Esophagus muscularis mucosa (tissue), 4 donors: ENCODE data around the gene MGAT2. TPM values are rescaled to one million over a fixed set of nuclear protein-coding genes. Genes with fewer than 3 reads are reported as not detected.
A peak's percentile ranks its signal among the peaks of the same experiment; 100 is the strongest.
"Not testable (repeated sequence)": the region's sequence is repeated elsewhere in the genome, so short reads cannot be mapped to it uniquely, and the experiment has no call there.

Experiments
- DNase-seq: peaks from one replicate; pipeline ENCODE4 v3.0.0-alpha.2; 2017; ENCODE audit errors: extremely low spot score
- H3K27ac ChIP-seq, 4 donors: fragments of 200-600 bp; sonication (generic); replicated peaks in 1 of 4; 1 replicate in 3 of 4; 2 replicates in 1 of 4; pipeline ENCODE4 v1.5.1; 2016 to 2019; ENCODE audit warnings: mild to moderate bottlenecking in 1 of 4
- H3K27me3 ChIP-seq, 4 donors: fragments of 200-600 bp; sonication (generic); one replicate each; pipeline versions ENCODE4 v1.5.1 to v1.6.0; 2016 to 2019
- H3K36me3 ChIP-seq, 4 donors: fragments of 200-600 bp; sonication (generic); one replicate each; pipeline ENCODE4 v1.5.1; 2016 to 2019
- H3K4me1 ChIP-seq, 4 donors: fragments of 200-600 bp; sonication (generic); one replicate each; pipeline ENCODE4 v1.5.1; 2016 to 2019
- H3K4me3 ChIP-seq, 4 donors: fragments of 200-600 bp; sonication (generic); 1 replicate in 2 of 4; 2 replicates in 2 of 4; pipeline ENCODE4 v1.5.1; 2016 to 2019; ENCODE audit warnings: mild to moderate bottlenecking in 4 of 4, moderate library complexity in 1 of 4
- H3K9me3 ChIP-seq, 4 donors: fragments of 200-600 bp; sonication (generic); 1 replicate in 3 of 4; 2 replicates in 1 of 4; pipeline ENCODE4 v1.5.1; 2016 to 2019
- EP300 ChIP-seq: sonication (generic); formaldehyde crosslinking; IDR thresholded peaks from one replicate; pipeline ENCODE4 v1.6.1; 2017; ENCODE audit warnings: antibody characterized with exemption
- POLR2A ChIP-seq: fragments of 450-650 bp; IDR thresholded peaks from one replicate; pipeline ENCODE4 v1.6.1; 2017; ENCODE audit warnings: antibody characterized with exemption, moderate library complexity, mild to moderate bottlenecking, low read depth
- POLR2AphosphoS5 ChIP-seq, 2 donors: sonication (generic); formaldehyde crosslinking; IDR thresholded peaks; one replicate each; pipeline ENCODE4 v1.6.1; 2017; ENCODE audit warnings: antibody characterized with exemption in 2 of 2
- WGBS: methylation state at CpG from one replicate; pipeline ENCODE4 v1.1.5; 2018; 5-methylcytosine and 5-hydroxymethylcytosine counted together
- intact Hi-C: fragments of 100-400 bp; cut with DNase I; formaldehyde crosslinking; loops from one replicate; pipeline ENCODE4 v1.15.1; 2023
- total RNA-seq, 4 donors: library from RNA; depleted of rRNA; stranded (reverse); fragments of >200 nt; gene quantifications; one replicate each; pipeline versions ENCODE4 v1.1.0 to v1.2.1, GENCODE V29; 2016
- TF ChIP-seq, protein P1 (sequence below), 3 experiments: fragments of 200-600 bp in 2 of 3; fragments of 450-650 bp in 1 of 3; sonication (generic) in 2 of 3; IDR thresholded peaks; one replicate each; pipeline ENCODE4 v1.5.1; 2017 to 2019; ENCODE audit warnings: antibody characterized with exemption in 3 of 3, mild to moderate bottlenecking in 2 of 3, moderate library complexity in 1 of 3

The MGAT2 gene
- total RNA-seq, 4 donors from 2014 or later = 20.3 to 29.5 (median 24.1) TPM

DNA sequence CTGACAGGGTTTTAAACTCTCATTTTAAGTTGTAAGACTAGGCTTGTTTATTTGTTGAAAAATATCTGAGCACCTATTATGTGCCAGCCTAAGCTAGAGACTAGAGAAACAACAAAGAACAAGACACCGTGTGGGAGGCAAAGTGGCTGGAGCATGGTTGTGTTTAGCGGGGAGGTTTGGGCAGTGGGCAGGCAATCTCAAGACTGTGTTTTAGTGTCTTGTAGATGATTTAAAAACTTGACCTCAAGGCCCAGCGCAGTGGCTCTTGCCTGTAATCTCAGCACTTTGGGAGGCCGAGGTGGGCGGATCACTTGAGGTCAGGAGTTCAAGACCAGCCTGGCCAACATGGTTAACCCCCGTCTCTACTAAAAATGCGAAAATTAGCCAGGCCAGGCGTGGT lies 7.9 kb upstream of the MGAT2 start:
- Histone ChIP-seq H3K27me3 (no peaks in the 10 kb centered on the region), H3K4me1 (no peaks in the 10 kb centered on the region), H3K4me3 (no peak overlapping the region), H3K36me3 (peaks cover 0 to 10% (median 6%) of the 10 kb centered on the region in 4 donors), H3K27ac (no peak overlapping the region), H3K9me3 (no peaks in the 10 kb centered on the region)
- no peak for DNase-seq
- TF ChIP-seq EP300 = no peak
- TF ChIP-seq, protein P1, sequence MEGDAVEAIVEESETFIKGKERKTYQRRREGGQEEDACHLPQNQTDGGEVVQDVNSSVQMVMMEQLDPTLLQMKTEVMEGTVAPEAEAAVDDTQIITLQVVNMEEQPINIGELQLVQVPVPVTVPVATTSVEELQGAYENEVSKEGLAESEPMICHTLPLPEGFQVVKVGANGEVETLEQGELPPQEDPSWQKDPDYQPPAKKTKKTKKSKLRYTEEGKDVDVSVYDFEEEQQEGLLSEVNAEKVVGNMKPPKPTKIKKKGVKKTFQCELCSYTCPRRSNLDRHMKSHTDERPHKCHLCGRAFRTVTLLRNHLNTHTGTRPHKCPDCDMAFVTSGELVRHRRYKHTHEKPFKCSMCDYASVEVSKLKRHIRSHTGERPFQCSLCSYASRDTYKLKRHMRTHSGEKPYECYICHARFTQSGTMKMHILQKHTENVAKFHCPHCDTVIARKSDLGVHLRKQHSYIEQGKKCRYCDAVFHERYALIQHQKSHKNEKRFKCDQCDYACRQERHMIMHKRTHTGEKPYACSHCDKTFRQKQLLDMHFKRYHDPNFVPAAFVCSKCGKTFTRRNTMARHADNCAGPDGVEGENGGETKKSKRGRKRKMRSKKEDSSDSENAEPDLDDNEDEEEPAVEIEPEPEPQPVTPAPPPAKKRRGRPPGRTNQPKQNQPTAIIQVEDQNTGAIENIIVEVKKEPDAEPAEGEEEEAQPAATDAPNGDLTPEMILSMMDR (IDR thresholded peaks at IDR 0.05) = no peak
- no peak for TF ChIP-seq POLR2AphosphoS5 (IDR thresholded peaks at IDR 0.05)
- no peak for TF ChIP-seq POLR2A
- WGBS = 90% methylated on average over 8 of the region's 8 CpGs
- intact Hi-C loops = no loop called here

DNA sequence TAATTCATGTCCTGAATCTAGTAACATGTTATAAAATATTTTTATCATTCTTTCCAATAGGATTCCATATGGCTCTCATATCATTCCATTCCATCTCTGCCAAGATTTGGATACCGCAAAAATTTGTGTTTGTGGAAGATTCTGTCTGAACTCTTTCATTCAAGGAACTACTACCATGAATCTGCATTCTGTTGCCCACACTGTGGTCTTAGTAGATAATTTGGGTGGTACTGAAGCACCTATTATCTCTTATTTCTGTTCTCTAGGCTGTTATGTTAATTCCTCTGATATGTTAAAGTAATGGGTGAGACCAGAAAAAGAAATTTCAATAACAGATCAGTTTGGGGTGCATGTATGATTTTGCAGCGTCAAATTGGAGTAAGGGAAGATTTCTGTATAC lies 6.4 kb upstream of the MGAT2 start:
- no peak for DNase-seq
- H3K4me3 ChIP-seq = no peak overlapping the region
- H3K4me1 ChIP-seq = peaks cover 4 to 10% (median 6%) of the 10 kb centered on the region in 4 donors
- TF ChIP-seq EP300 (no peak), POLR2A (no peak), POLR2AphosphoS5 (IDR thresholded peaks at IDR 0.05) (no peak)
- TF ChIP-seq, protein P1 (IDR thresholded peaks at IDR 0.05) = no peak
- intact Hi-C loops = no loop called here
- H3K27ac ChIP-seq = no peak overlapping the region
- no peaks in the 10 kb centered on the region for H3K9me3 ChIP-seq
- 98% methylated on average over 2 of the region's 2 CpGs for WGBS
- H3K27me3 ChIP-seq = no peaks in the 10 kb centered on the region
- peaks cover 0 to 23% (median 16%) of the 10 kb centered on the region in 4 donors for H3K36me3 ChIP-seq

DNA sequence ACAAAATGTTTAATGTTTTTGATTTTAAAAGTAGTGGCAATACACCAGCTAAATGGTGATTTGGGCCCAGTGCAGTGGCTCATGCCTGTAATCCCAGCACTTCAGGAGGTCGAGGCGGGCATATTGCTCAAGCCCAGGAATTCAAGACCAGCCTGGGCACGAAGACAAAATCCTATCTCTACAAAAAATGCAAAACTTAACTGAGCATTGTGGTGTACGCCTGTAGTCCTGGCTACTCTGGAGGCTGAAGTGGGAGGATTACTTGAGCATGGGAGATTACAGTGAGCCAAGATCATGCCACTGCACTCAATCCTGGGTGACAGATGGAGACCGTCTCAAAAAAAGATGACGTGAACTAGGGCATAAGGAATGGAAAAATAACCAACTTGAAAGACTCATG lies 4.8 kb upstream of the MGAT2 start:
- no peak for DNase-seq
- no peak overlapping the region for H3K27ac ChIP-seq
- peaks cover 0 to 23% (median 16%) of the 10 kb centered on the region in 4 donors for H3K36me3 ChIP-seq
- H3K9me3 ChIP-seq = no peaks in the 10 kb centered on the region
- peaks cover 9 to 17% (median 13%) of the 10 kb centered on the region in 4 donors for H3K4me1 ChIP-seq
- H3K27me3 ChIP-seq = no peaks in the 10 kb centered on the region
- WGBS = 92% methylated on average over 6 of the region's 6 CpGs
- intact Hi-C loops = no loop called here
- H3K4me3 ChIP-seq = no peak overlapping the region
- no peak for TF ChIP-seq POLR2AphosphoS5 (IDR thresholded peaks at IDR 0.05)
- TF ChIP-seq EP300 = no peak
- TF ChIP-seq, protein P1 (IDR thresholded peaks at IDR 0.05) = no peak

DNA sequence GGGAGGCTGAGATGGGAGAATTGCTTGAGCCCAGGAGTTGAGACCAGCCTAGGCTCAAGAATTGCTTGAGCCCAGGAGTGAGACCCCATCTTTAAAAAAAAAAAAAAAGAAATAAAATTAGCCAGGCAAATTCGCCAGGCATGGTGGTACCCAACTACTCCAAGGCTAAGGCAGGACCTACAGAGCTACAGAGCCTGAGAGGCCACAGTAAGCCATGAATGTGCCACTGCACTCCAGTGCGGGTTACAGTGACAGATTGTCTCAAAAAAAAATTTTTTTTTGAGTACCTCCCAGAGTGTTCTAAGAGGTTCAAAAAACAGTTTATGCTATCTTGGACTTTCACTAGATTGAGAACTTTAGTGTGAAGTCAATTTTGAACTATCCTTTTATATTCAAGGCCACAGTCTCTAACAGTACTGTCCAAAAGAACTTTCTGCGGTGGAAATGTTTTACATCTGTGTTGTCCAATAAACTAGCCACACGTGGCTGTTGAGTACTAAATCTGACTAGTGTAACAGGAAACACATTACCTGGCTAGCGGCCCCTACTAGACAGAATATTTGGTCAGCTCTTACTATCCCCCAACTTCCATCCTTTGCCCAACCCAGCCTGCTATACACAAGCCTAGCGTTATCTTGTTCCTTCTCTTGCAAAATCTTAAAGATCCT lies 2.6 kb upstream of the MGAT2 start:
- peaks cover 0 to 23% (median 16%) of the 10 kb centered on the region in 4 donors for H3K36me3 ChIP-seq
- no peak overlapping the region for H3K27ac ChIP-seq
- no peak for DNase-seq
- H3K4me3 ChIP-seq = no peak overlapping the region
- peaks cover 23 to 36% (median 31%) of the 10 kb centered on the region in 4 donors for H3K4me1 ChIP-seq
- no peaks in the 10 kb centered on the region for H3K27me3 ChIP-seq
- H3K9me3 ChIP-seq = no peaks in the 10 kb centered on the region
- TF ChIP-seq EP300 (no peak), POLR2AphosphoS5 (IDR thresholded peaks at IDR 0.05) (no peak), POLR2A (no peak)
- TF ChIP-seq, protein P1 (IDR thresholded peaks at IDR 0.05) = no peak
- intact Hi-C loops = no loop called here
- WGBS = 86% methylated on average over 6 of the region's 6 CpGs

DNA sequence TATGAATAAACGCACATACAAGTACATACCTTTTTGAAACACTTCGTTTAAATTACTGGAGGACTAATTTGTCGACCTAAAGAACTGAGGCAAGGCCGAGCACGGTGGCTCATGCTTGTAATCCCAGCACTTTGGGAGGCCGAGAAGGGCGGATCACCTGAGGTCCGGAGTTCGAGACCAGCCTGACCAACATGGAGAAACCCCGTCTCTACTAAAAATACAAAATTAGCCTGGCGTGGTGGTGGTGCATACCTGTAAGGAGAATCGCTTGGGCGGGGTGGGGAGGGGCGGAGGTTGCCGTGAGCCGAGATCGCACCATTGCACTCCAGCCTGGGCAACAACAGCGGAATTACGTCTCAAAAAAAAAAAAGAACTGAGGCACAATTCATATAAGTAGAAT lies 1.3 kb upstream of the MGAT2 start:
- H3K27me3 ChIP-seq, H3K9me3 ChIP-seq, DNase-seq, intact Hi-C loops: not testable (repeated sequence)
- peaks cover 0 to 23% (median 16%) of the 10 kb centered on the region in 4 donors for H3K36me3 ChIP-seq
- peak overlapping the region; percentile 72 to 85 (median 80) for H3K4me3 ChIP-seq
- H3K27ac ChIP-seq = peak overlapping the region; percentile 91 to 95 (median 92)
- 72% methylated on average over 19 of the region's 19 CpGs for WGBS
- peaks cover 30 to 48% (median 44%) of the 10 kb centered on the region in 4 donors for H3K4me1 ChIP-seq
